GM20431 (cell line): ENCODE results near the gene ATF1.
"Not testable (repeated sequence)": the region's sequence is repeated elsewhere in the genome, so short reads cannot be mapped to it uniquely, and the experiment has no call there.

Experiments used
- in situ Hi-C: fragments of 300-500 bp; cut with MseI, MboI; formaldehyde crosslinking; loops from one replicate; pipeline ENCODE4 v1.15.0; 2020; ENCODE audit warnings: low sequenced_read_pairs; ENCODE audit not compliant: unreplicated experiment

Gene ATF1

GRCh38 chr12:50788561-50788960 lies 24.7 kb downstream of the ATF1 start:
- in situ Hi-C loops: no loop called here

- in situ Hi-C loops: no loop called here
Measured at GRCh38 chr12:50790081-50790480, 26.2 kb downstream of the ATF1 start.

- in situ Hi-C loops: no loop called here
Measured at GRCh38 chr12:50799908-50800307, 36.0 kb downstream of the ATF1 start.

- in situ Hi-C loops: no loop called here
Measured at GRCh38 chr12:50803230-50803875, 39.5 kb downstream of the ATF1 start.

GRCh38 chr12:50806176-50806575 lies 42.3 kb downstream of the ATF1 start:
- in situ Hi-C loops: no loop called here

GRCh38 chr12:50809131-50809530 lies 45.2 kb downstream of the ATF1 start:
- in situ Hi-C loops: not testable (repeated sequence)

- in situ Hi-C loops: not testable (repeated sequence)
Measured at GRCh38 chr12:50814921-50815320, 51.0 kb downstream of the ATF1 start.

GRCh38 chr12:50820177-50820576 lies 56.3 kb downstream of the ATF1 start:
- in situ Hi-C loops: loop anchor here (10.0 kb wide), 1 partner anchor 175 kb away; no protein-coding TSS in a partner anchor

- in situ Hi-C loops: loop anchor here (10.0 kb wide), 1 partner anchor 173 kb away; no protein-coding TSS in a partner anchor
Measured at GRCh38 chr12:50822082-50822481, 58.2 kb downstream of the ATF1 start.

- in situ Hi-C loops: loop anchor here (10.0 kb wide), 1 partner anchor 171 kb away; no protein-coding TSS in a partner anchor
Measured at GRCh38 chr12:50823724-50824123, 59.8 kb downstream of the ATF1 start.

- in situ Hi-C loops: loop anchor here (10.0 kb wide), 1 partner anchor 170 kb away; no protein-coding TSS in a partner anchor
Measured at GRCh38 chr12:50824914-50825313, 61.0 kb downstream of the ATF1 start.

GRCh38 chr12:50825372-50825838 lies 61.5 kb downstream of the ATF1 start:
- in situ Hi-C loops: loop anchor here (10.0 kb wide), 1 partner anchor 169 kb away; no protein-coding TSS in a partner anchor

GRCh38 chr12:50828121-50828520 lies 64.2 kb downstream of the ATF1 start:
- in situ Hi-C loops: loop anchor here (10.0 kb wide), 1 partner anchor 167 kb away; no protein-coding TSS in a partner anchor

- in situ Hi-C loops: loop anchor here (10.0 kb wide), 1 partner anchor 166 kb away; no protein-coding TSS in a partner anchor
Measured at GRCh38 chr12:50828886-50829285, 65.0 kb downstream of the ATF1 start.

- in situ Hi-C loops: not testable (repeated sequence)
Measured at GRCh38 chr12:50833801-50834200, 69.9 kb downstream of the ATF1 start.

GRCh38 chr12:50839042-50839441 lies 75.1 kb downstream of the ATF1 start:
- in situ Hi-C loops: no loop called here

- in situ Hi-C loops: no loop called here
Measured at GRCh38 chr12:50840809-50841487, 77.0 kb downstream of the ATF1 start.

GRCh38 chr12:50841716-50842531 lies 78.0 kb downstream of the ATF1 start:
- in situ Hi-C loops: no loop called here

- in situ Hi-C loops: no loop called here
Measured at GRCh38 chr12:50842637-50843493, 79.0 kb downstream of the ATF1 start, which contains the start of gene TMPRSS12. Gene TMPRSS12, plus strand, starts transcription at chr12:50842926. Its CDS starts 39 bp downstream, at chr12:50842965.
